22Rv1 (cell line): ENCODE results near the gene GAL3ST2.
"Not testable (repeated sequence)": the region's sequence is repeated elsewhere in the genome, so short reads cannot be mapped to it uniquely, and the experiment has no call there.

Experiments used
- H3K27ac ChIP-seq: fragments of 450-650 bp; 2 replicates; pipeline ENCODE4 v1.5.1; 2017
- CTCF ChIP-seq: fragments of 450-650 bp; IDR thresholded peaks from 2 replicates; pipeline ENCODE4 v1.5.1; 2017; ENCODE audit warnings: mild to moderate bottlenecking
- ZFX ChIP-seq: fragments of 450-650 bp; IDR thresholded peaks from 2 replicates; pipeline ENCODE4 v1.6.1; 2017; ENCODE audit warnings: antibody characterized with exemption, borderline replicate concordance

Gene GAL3ST2

GRCh38 chr2:241796209-241796608 is 19.6 kb downstream of the GAL3ST2 start:
- no peak overlapping the region for H3K27ac ChIP-seq
- no peak for TF ChIP-seq ZFX
- TF ChIP-seq CTCF: no peak

GRCh38 chr2:241796610-241797138 is 20.1 kb downstream of the GAL3ST2 start:
- TF ChIP-seq ZFX (no peak), CTCF (no peak)
- H3K27ac ChIP-seq: no peak overlapping the region

- H3K27ac ChIP-seq: no peak overlapping the region
- TF ChIP-seq CTCF (no peak), ZFX (no peak)
These were observed 20.9 kb downstream of the GAL3ST2 start for GRCh38 chr2:241797441-241798080.

- TF ChIP-seq ZFX: no peak
- TF ChIP-seq CTCF: no peak
- no peak overlapping the region for H3K27ac ChIP-seq
These were observed 21.5 kb downstream of the GAL3ST2 start for GRCh38 chr2:241798081-241798630.

- no peak for TF ChIP-seq ZFX
- no peak for TF ChIP-seq CTCF
- H3K27ac ChIP-seq: no peak overlapping the region
These were observed 22.3 kb downstream of the GAL3ST2 start for GRCh38 chr2:241798631-241799521.

- no peak overlapping the region for H3K27ac ChIP-seq
- TF ChIP-seq CTCF: no peak
- no peak for TF ChIP-seq ZFX
These were observed 23.0 kb downstream of the GAL3ST2 start for GRCh38 chr2:241799522-241800197.

- not testable (repeated sequence) for H3K27ac ChIP-seq
These were observed 23.7 kb downstream of the GAL3ST2 start for GRCh38 chr2:241800198-241800903.
